HepG2 (cell line): Measurements from ENCODE around the gene EVI5. TPM values are rescaled to one million over a fixed set of nuclear protein-coding genes. Genes with fewer than 3 reads are reported as not detected.
"Not testable (repeated sequence)": the region's sequence is repeated elsewhere in the genome, so short reads cannot be mapped to it uniquely, and the experiment has no call there.

Experiments
- ATAC-seq: fragments of 200-7000 bp; cut with Tn5 transposase; 3 replicates; pipeline ENCODE4 v1.9.1; 2020; ENCODE audit warnings: mild to moderate bottlenecking, moderate library complexity
- BruUV-seq: library from RNA; stranded (reverse); fragments of 400-500 nt; replicated peaks from 2 replicates; lab custom pipeline; 2021; lab: Mats Ljungman, UMichigan
- CTCF ChIA-PET: fragments of 300-600 bp; formaldehyde crosslinking; extraction: SDS; loops from one replicate; lab custom pipeline; 2021; ENCODE audit warnings: low total read pairs, inconsistent platforms, low intra/inter-chr PET ratio; lab: Yijun Ruan, JAX
- POLR2A ChIA-PET: fragments of 350-600 bp; sonication (Branson Sonifier 250); formaldehyde crosslinking; loops from one replicate; lab custom pipeline; 2020; ENCODE audit warnings: antibody characterized with exemption, inconsistent platforms; lab: Yijun Ruan, JAX
- DNase-seq: peaks from one replicate; pipeline ENCODE4 v3.0.0-alpha.2; 2015; ENCODE audit warnings: low spot score
- FAIRE-seq: peaks from 3 replicates; lab custom pipeline; 2011; peaks lifted over from hg19 to GRCh38; lab: Jason Lieb, UNC
- H2AFZ ChIP-seq: one replicate; pipeline ENCODE4 v1.6.1; 2011; ENCODE audit warnings: low read length, inconsistent platforms
- H3K27ac ChIP-seq: fragments of 300-600 bp; 3 replicates; pipeline ENCODE4 v1.8.0; 2011; ENCODE audit warnings: mixed run types, mild to moderate bottlenecking, mixed read lengths, low read length, inconsistent platforms; ENCODE audit not compliant: insufficient read depth; ENCODE audit errors: extremely low read length
- H3K27me3 ChIP-seq, 2 experiments: fragments of 200-600 bp in 1 of 2; 2 replicates in 1 of 2; 3 replicates in 1 of 2; pipeline versions ENCODE4 v1.6.0 to v1.8.0; 2011; ENCODE audit warnings: low read length in 2 of 2, mild to moderate bottlenecking in 2 of 2, moderate library complexity in 2 of 2, inconsistent platforms in 1 of 2; ENCODE audit not compliant: insufficient read depth in 2 of 2, control insufficient read depth in 1 of 2
- H3K36me3 ChIP-seq, 2 experiments: fragments of 200-600 bp in 1 of 2; replicated peaks in 1 of 2; 2 replicates in 1 of 2; 3 replicates in 1 of 2; pipeline versions ENCODE4 v1.5.1 to v1.8.0; 2011; ENCODE audit warnings: low read length in 2 of 2, inconsistent platforms in 1 of 2; ENCODE audit not compliant: insufficient read depth in 2 of 2, control insufficient read depth in 1 of 2
- H3K4me1 ChIP-seq: 2 replicates; pipeline ENCODE4 v1.5.1; 2012; ENCODE audit warnings: low read length, inconsistent platforms; ENCODE audit not compliant: insufficient read depth
- H3K4me2 ChIP-seq: 2 replicates; pipeline ENCODE4 v1.6.0; 2011; ENCODE audit warnings: low read depth, low read length, inconsistent platforms
- H3K4me3 ChIP-seq, 3 experiments: fragments of 200-600 bp in 1 of 3; sonication (generic), shearing (Covaris generic) in 1 of 3; replicated peaks in 1 of 3; 2 replicates each; pipeline ENCODE4 v1.5.1; 2011 to 2016; ENCODE audit warnings: low read length in 3 of 3, inconsistent platforms in 2 of 3, low read depth in 2 of 3, mild to moderate bottlenecking in 2 of 3, control low read depth in 1 of 3, mixed read lengths in 1 of 3; ENCODE audit not compliant: insufficient read depth in 1 of 3
- H3K79me2 ChIP-seq: one replicate; pipeline ENCODE4 v1.6.1; 2011; ENCODE audit warnings: low read length, inconsistent platforms; ENCODE audit not compliant: insufficient read depth
- H3K9ac ChIP-seq: 2 replicates; pipeline ENCODE4 v1.6.0; 2011; ENCODE audit warnings: mild to moderate bottlenecking, low read depth, low read length, inconsistent platforms; ENCODE audit not compliant: insufficient read depth
- H3K9me3 ChIP-seq: 2 replicates; pipeline ENCODE4 v1.5.1; 2012; ENCODE audit warnings: mild to moderate bottlenecking, low read length
- H4K20me1 ChIP-seq: 2 replicates; pipeline ENCODE4 v1.6.0; 2011; ENCODE audit warnings: inconsistent platforms, mild to moderate bottlenecking, low read length, moderate library complexity; ENCODE audit not compliant: insufficient read depth
- ATF7 ChIP-seq, 2 experiments: fragments of 450-650 bp in 1 of 2; sonication (generic) in 1 of 2; formaldehyde crosslinking in 1 of 2; IDR thresholded peaks; 2 replicates each; pipeline versions ENCODE4 v1.4.0 to v1.6.1; 2016 to 2020; ENCODE audit warnings: antibody characterized with exemption in 1 of 2, mild to moderate bottlenecking in 1 of 2, missing genetic modification reagents in 1 of 2
- CEBPB ChIP-seq: IDR thresholded peaks from 2 replicates; pipeline ENCODE4 v1.6.1; 2011; ENCODE audit warnings: low read depth, low read length, improper control_type of control experiment, borderline replicate concordance
- MED1 ChIP-seq: sonication (generic); formaldehyde crosslinking; IDR thresholded peaks from 2 replicates; pipeline ENCODE4 v1.4.0; 2020; ENCODE audit warnings: missing genetic modification reagents
- NCOA2 ChIP-seq: sonication (generic); formaldehyde crosslinking; IDR thresholded peaks from 2 replicates; pipeline ENCODE4 v1.8.0; 2022; ENCODE audit warnings: inconsistent platforms
- SIX1 ChIP-seq: sonication (generic); formaldehyde crosslinking; IDR thresholded peaks from 2 replicates; pipeline ENCODE4 v1.4.0; 2020; ENCODE audit warnings: missing genetic modification reagents, borderline replicate concordance
- SOX13 ChIP-seq, 3 experiments: fragments of 450-650 bp in 1 of 3; sonication (generic) in 1 of 3; formaldehyde crosslinking in 1 of 3; IDR thresholded peaks in 2 of 3; conservative IDR thresholded peaks in 1 of 3; 2 replicates each; pipeline versions ENCODE4 v1.5.0 to v1.6.1; 2016 to 2020; ENCODE audit warnings: antibody characterized with exemption in 1 of 3, mild to moderate bottlenecking in 1 of 3, missing compliant biosample characterization in 1 of 3, missing genetic modification reagents in 1 of 3, moderate library complexity in 1 of 3
- ZNF282 ChIP-seq: fragments of 450-650 bp; IDR thresholded peaks from 2 replicates; pipeline ENCODE4 v1.6.1; 2018; ENCODE audit not compliant: partially characterized antibody
- WGBS: methylation state at CpG from one replicate; pipeline ENCODE4 v1.1.6; 2017; ENCODE audit warnings: low lambda C conversion rate; 5-methylcytosine and 5-hydroxymethylcytosine counted together
- in situ Hi-C: cut with HindIII; loops from 2 replicates; pipeline ENCODE4 v1.10.0; 2017; ENCODE audit warnings: low pct_unique_long_range_greater_than_20kb; ENCODE audit not compliant: extremely low pct_ligation_motif_present
- intact Hi-C: fragments of 100-400 bp; cut with micrococcal nuclease; formaldehyde crosslinking; loops from one replicate; pipeline ENCODE4 v1.10.0; 2022; ENCODE audit not compliant: unreplicated experiment
- polyA plus RNA-seq, 8 experiments: library from polyadenylated mRNA; depleted of rRNA in 3 of 8; stranded (reverse) in 7 of 8; unstranded in 1 of 8; fragments of >200 nt; fragmentation: Illumina TruSeq in 4 of 8; extraction: Trizol in 4 of 8; gene quantifications; 2 replicates each; pipeline versions ENCODE4 v1.2.1 to v1.2.3, GENCODE V29; 2011 to 2016; ENCODE audit warnings: low read depth in 4 of 8, missing spikeins in 1 of 8, mixed read lengths in 1 of 8; ENCODE audit not compliant: insufficient read depth in 1 of 8
- total RNA-seq, 5 experiments: library from RNA; depleted of rRNA; stranded (reverse); fragments of >200 nt; fragmentation: Illumina TruSeq; extraction: Trizol; gene quantifications; 2 replicates each; pipeline ENCODE4 v1.2.3, GENCODE V29; 2016; ENCODE audit warnings: low read depth in 1 of 5
- TF ChIP-seq, protein P1 (sequence below): sonication (generic); formaldehyde crosslinking; IDR thresholded peaks from 2 replicates; pipeline ENCODE4 v1.4.0; 2020; ENCODE audit warnings: missing genetic modification reagents
- TF ChIP-seq, protein P2 (sequence below): sonication (generic); formaldehyde crosslinking; IDR thresholded peaks from 2 replicates; pipeline ENCODE4 v1.4.0; 2020; ENCODE audit warnings: missing genetic modification reagents

Gene EVI5
- total and polyA plus RNA-seq, 2 of the 13 experiments (the other 11 are each of a cell fraction or from before 2014, with no cell fraction given): 4.0 to 12.6 TPM

DNA sequence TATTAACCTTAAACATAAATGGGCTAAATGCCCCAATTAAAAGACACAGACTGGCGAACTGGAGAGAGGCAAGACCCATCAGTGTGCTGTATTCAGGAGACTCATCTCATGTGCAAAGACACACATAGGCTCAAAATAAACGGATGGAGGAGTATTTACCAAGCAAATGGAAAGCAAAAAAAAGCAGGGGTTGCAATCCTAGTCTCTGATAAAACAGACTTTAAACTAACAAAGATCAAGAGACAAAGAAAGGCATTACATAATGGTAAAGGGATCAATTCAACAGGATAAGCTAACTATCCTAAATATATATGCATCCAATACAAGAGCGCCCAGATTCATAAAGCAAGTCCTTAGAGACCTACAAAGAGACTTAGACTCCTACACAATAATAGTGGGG, 253.0 kb downstream of the EVI5 start (continued):
- TF ChIP-seq SOX13 (IDR thresholded peaks at IDR 0.05): not testable (repeated sequence)
- TF ChIP-seq SOX13 (CRISPR knock-in tag; conservative IDR thresholded peaks at IDR 0.05 in 1 of 2, IDR thresholded peaks at IDR 0.05 in 1 of 2): peak in 1 of 2 experiments; percentile 73; a peak in 1 of 4 replicates
- peak; percentile 24; the same call in 1 of the 2 replicates for TF ChIP-seq SIX1 (CRISPR knock-in tag)
- peak; percentile 23; the same call in 1 of the 2 replicates for TF ChIP-seq NCOA2
- TF ChIP-seq, protein P1, sequence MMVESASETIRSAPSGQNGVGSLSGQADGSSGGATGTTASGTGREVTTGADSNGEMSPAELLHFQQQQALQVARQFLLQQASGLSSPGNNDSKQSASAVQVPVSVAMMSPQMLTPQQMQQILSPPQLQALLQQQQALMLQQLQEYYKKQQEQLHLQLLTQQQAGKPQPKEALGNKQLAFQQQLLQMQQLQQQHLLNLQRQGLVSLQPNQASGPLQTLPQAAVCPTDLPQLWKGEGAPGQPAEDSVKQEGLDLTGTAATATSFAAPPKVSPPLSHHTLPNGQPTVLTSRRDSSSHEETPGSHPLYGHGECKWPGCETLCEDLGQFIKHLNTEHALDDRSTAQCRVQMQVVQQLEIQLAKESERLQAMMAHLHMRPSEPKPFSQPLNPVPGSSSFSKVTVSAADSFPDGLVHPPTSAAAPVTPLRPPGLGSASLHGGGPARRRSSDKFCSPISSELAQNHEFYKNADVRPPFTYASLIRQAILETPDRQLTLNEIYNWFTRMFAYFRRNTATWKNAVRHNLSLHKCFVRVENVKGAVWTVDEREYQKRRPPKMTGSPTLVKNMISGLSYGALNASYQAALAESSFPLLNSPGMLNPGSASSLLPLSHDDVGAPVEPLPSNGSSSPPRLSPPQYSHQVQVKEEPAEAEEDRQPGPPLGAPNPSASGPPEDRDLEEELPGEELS (CRISPR knock-in tag): peak; percentile 58
- peak; percentile 40; the same call in 1 of the 2 replicates for TF ChIP-seq MED1

DNA sequence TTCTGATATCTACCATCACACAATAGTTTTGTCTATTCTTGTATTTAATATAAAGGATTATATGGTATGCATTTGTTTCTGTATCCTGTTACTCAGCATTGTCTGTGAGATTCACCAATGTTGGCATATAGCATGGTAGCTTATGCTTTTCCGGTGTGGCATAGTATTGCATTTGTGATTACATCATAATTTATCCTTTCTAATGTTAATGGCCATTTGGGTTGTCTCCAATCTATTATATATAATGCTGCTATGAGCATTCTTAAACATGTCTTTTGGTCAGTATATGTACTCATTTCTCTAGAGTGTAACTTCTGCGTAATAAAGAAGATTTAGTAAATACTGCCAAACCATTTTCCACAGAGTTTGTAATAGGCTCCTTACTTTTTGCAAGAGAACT, 257.2 kb downstream of the EVI5 start:
- DNase-seq (no peak), ATAC-seq (no peak), FAIRE-seq (no peak)
- WGBS: 95% methylated on average over 2 of the region's 2 CpGs
- no peak overlapping the region for H3K4me2 ChIP-seq
- H4K20me1 ChIP-seq: no peaks in the 10 kb centered on the region
- H3K79me2 ChIP-seq: no peaks in the 10 kb centered on the region
- H3K9me3 ChIP-seq: no peaks in the 10 kb centered on the region
- no peak overlapping the region for H3K27ac ChIP-seq
- peaks cover 34% of the 10 kb centered on the region for H3K4me1 ChIP-seq
- no peaks in the 10 kb centered on the region for H3K27me3 ChIP-seq
- H3K9ac ChIP-seq: no peak overlapping the region
- no peaks in the 10 kb centered on the region for H3K36me3 ChIP-seq
- no peak overlapping the region for H2AFZ ChIP-seq
- ChIA-PET CTCF (no interaction called here), POLR2A (no interaction called here)
- TF ChIP-seq CEBPB (peak; percentile 30; the same call in 1 of the 2 replicates), ZNF282 (no peak), ATF7 (IDR thresholded peaks at IDR 0.05) (peak; percentile 65), ATF7 (CRISPR knock-in tag; IDR thresholded peaks at IDR 0.05) (no peak)
- TF ChIP-seq, protein P2, sequence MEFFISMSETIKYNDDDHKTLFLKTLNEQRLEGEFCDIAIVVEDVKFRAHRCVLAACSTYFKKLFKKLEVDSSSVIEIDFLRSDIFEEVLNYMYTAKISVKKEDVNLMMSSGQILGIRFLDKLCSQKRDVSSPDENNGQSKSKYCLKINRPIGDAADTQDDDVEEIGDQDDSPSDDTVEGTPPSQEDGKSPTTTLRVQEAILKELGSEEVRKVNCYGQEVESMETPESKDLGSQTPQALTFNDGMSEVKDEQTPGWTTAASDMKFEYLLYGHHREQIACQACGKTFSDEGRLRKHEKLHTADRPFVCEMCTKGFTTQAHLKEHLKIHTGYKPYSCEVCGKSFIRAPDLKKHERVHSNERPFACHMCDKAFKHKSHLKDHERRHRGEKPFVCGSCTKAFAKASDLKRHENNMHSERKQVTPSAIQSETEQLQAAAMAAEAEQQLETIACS (CRISPR knock-in tag): no peak
- no peak overlapping the region for H3K4me3 ChIP-seq
- in situ Hi-C loops: no loop called here
- BruUV-seq: no TSS peak
- intact Hi-C loops: no loop called here

DNA sequence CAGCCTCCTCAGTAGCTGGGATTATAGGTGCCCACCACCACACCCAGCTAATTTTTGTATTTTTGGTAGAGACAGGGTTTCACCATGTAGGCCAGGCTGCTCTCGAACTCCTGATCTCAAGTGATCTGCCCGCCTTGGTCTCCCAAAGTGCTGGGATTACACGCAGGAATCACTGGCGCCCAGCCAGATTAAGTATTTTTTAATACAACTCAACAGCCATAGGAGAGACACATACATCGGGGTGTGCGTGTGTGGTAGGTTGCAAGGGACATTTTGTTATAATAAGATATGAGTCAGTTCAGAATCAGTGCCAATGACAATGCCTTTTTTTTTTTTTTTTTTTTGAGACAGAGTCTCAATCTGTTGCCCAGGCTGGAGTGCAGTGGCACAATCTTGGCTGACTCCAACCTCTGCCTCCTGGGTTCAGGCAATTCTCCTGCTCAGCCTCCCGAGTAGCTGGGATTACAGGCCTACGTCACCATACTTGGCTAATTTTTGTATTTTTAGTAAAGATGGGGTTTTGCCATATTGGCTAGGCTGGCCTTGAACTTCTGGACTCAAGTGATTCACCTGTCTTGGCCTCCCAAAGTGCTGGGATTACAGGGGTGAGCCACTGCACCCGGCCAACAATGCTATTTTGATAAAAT, 259.8 kb downstream of the EVI5 start:
- H2AFZ ChIP-seq, H4K20me1 ChIP-seq, H3K9ac ChIP-seq, DNase-seq, H3K27me3 ChIP-seq, H3K4me2 ChIP-seq, CTCF ChIA-PET, ATAC-seq, H3K9me3 ChIP-seq, H3K4me3 ChIP-seq, intact Hi-C loops, H3K27ac ChIP-seq, POLR2A ChIA-PET, in situ Hi-C loops, FAIRE-seq, H3K36me3 ChIP-seq, H3K79me2 ChIP-seq, BruUV-seq, H3K4me1 ChIP-seq: not testable (repeated sequence)
- WGBS: 98% methylated on average over 9 of the region's 9 CpGs
